Epidermal melanocyte (primary cell): Measurements from ENCODE around the gene FBXL16.
"Not testable (repeated sequence)": the region's sequence is repeated elsewhere in the genome, so short reads cannot be mapped to it uniquely, and the experiment has no call there.

ENCODE experiments used
- DNase-seq: peaks from one replicate; pipeline ENCODE4 v3.0.0; 2011; ENCODE audit warnings: low spot score; ENCODE audit not compliant: insufficient read length

Gene FBXL16

GRCh38 chr16:705431-706188 lies at the start of gene FBXL16:
FBXL16 (minus strand) TSS chr16:705801; CDS start chr16:697405, 8,396 bp downstream.
- DNase-seq, result no peak

DNA sequence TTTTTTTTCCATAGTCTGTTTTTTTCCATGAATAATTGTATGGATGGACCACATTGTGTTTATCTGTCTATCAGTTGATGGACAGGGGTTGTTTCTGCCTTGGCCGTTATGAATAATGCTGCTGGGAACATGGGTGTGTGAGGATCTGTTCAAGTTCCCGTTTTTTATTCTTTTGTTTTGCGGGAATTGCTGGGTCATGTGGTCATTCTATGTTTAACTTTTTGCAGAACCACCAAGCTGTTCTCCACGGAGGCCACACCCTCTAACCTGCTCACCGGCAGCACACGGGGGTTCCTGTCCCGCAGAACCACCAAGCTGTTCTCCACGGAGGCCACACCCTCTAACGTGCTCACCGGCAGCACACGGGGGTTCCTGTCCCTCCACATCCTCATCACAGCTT lies 49.1 kb upstream of the FBXL16 start:
- DNase-seq, result no peak

DNA sequence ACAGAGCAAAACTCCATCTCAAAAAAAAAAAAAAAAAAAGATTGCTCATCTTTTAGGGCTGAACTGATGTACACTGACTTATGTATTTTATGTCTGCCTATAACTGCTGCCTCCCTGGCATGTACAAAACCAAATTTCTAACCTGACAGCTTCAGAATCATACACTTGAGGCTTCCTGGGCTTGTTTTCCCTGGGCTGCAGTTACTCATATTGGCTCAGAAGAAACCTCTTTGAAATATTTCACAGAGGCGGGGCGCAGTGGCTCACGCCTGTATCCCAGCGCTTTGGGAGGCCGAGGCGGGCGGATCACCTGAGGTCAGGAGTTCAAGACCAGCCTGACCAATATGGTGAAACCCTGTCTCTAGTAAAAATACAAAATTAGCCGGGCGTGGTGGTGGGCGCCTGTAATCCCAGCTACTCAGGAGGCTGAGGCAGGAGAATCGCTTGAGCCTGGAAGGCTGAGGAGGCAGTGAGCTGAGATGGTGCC lies 48.6 kb upstream of the FBXL16 start:
- DNase-seq, result not testable (repeated sequence)

DNA sequence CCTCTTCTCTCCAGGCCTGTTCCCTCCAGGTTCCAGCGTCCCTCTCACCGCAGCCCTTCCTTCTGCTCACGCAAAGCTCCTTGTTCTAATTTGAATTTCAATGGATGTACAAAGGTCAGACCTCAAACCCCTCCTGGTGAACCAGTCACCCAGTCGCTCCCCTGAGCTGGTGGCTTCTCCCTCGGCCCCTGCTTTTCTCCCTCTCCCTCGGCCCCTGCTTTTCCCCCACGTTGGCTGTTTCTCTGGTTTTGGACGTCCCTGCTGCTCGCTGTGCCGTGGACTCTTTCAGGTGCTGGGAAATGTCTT lies 46.4 kb upstream of the FBXL16 start:
- DNase-seq, result no peak

DNA sequence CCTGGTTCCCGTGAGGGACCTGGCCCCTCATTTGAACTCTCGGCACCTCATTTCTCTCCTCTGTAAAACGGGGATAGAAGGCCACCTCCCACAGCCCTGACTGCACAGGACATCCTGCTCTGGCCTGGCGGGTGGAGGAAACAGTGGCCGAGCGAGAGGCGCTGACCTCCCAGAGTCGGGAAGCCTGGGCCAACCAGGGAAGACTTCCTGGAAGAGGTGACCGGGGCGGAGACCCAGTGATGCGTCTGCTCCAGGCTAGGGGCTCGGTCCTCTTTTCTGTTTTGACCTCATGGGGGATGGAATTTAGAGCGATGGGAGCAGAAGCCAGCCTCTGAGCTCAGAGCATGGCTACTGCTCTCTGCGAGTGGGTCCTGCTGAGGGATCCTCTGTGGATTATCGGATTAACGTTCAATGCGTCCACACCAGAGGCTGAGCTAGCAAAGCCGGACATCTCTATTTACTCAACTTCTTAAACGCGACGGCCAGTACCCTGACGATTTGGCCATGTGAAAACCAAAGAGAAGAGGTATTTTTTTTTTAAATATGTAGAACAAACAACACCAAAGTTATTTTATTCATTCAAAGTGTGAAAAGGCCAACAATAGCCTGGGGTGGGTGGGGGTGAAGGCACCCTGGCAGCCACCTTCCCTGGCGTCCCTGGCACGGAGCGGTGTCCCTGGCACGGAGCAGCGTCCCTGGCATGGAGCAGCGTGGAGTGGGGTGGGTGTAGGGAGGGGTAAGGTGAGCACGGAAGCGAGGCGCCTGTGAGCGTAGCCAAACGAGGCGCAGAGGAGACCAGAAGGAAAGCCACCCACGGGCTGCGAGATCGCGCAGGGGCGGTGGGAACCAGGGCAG lies 45.8 kb upstream of the FBXL16 start:
- DNase-seq, result no peak

DNA sequence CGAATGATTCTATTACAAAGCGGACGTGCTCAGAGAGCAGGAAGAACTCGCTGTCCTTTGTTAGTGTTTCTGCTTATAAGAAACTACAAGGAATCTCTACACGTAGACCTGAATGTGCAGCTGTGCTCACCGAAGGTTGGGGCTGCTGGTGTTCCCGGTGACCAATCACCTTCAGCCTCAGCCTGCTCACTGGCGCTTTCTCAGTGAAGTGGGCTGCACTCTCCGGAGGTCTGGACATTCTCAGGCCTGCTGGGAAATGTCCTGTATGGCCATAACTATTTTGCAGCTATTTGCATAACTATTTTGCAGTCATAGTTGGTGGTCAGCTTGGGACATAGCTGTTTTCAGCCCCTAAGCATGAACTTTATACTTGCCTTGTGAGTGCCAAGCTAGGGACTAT lies 44.9 kb upstream of the FBXL16 start:
- DNase-seq, result no peak

GRCh38 chr16:749010-749409 lies 43.4 kb upstream of the FBXL16 start:
- no peak for DNase-seq

- DNase-seq, result no peak
These were observed 42.6 kb upstream of the FBXL16 start for GRCh38 chr16:747978-748746.

DNA sequence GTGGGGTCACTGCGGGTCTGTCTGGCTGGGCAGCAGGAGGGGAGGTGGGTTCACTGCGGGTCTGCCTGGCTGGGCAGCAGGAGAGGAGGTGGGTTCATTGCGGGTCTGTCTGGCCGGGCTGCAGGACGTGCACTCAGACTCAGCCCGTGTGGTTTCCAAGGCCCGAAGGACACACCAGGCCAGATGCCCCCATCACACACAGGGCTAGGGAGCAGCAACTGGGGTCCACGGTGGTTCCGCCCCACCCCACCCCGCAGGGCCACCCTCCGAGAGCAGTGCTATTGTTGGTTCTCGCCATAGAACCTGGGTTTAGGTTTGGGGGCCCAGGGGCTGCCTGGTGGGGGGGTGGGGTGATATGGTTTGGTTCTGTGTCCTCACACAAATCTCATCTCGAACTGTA lies 41.0 kb upstream of the FBXL16 start:
- DNase-seq, result no peak

GRCh38 chr16:745739-746138 lies 40.1 kb upstream of the FBXL16 start:
- no peak for DNase-seq

DNA sequence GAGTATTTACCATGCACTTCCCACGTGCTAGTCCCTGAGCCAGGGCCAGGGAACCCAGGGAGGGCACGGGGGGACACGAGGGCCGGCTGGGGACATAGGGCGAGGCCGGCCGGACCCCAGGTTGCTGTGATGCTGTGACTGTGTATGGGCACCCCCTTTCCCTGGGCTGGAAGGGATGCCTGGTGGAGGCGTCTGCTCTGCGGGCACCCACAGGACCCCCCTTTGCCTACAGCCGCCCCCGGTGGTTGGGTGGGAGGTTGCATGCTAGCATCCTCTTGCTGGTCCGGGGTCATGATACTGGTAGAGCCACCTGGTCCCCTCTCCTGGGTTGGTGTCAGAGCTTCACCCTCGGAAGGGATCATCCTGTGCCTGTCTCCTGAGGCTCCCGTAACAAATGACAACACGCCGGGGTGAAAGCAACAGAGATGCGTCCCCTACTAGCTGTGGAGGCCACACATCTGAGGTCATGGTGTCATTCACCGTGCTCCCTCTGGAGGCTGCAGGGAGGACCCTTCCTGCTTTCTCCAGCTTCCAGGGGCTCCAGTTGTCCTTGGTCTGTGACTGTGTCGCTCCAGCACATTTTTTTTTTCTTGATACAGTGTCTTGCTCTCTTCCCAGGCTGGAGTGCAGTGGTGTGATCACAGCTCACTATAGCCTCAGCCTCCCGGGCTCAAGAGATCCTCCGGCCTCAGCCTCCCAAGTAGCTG lies 38.3 kb upstream of the FBXL16 start:
- DNase-seq, result no peak

DNA sequence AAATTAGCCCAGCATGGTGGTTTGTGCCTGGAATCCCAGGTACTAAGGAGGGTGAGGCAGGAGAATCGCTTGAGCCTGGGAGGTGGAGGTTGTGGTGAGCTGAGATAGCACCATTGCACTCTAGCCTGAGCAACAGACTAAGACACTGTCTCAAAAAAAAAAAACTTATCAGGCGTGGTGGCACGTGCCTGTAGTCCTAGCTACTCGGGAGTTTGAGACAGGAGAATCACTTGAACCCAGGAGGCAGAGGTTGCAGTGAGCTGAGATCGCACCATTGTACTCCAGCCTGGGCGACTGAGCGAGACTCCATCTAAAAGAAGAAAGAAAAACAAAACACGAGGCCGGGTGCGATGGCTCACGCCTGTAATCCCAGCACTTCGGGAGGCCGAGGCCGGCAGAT lies 37.3 kb upstream of the FBXL16 start:
- DNase-seq, result not testable (repeated sequence)

DNA sequence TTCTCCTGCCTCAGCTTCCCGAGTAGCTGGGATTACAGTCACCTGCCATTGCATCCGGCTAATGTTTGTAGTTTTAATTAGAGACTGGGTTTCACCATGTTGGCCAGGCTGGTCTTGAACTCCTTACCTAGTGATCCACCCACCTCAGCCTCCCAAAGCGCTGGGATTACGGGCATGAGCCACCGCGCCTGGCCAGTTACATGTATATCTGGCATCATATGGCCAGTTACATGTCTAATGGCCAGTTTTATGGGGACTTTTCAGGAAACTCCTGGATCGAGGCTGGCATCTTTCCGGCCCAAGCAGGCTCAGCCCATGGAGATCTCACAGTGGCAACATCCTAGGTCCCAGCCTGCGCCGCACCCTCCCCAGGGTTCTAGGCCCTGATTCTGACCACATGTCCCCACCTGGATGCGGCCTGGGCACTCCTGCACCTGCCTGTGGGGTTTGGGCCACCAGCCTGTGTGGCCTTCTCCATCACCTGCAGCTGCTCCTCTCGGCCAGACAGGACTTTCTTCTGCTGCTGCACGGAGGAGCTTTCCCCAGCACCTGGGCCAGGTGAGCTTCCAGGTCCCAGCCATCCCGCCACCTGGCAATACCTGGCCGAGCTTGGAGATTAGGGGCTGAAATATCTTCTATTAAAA lies 36.5 kb upstream of the FBXL16 start:
- no peak for DNase-seq

DNA sequence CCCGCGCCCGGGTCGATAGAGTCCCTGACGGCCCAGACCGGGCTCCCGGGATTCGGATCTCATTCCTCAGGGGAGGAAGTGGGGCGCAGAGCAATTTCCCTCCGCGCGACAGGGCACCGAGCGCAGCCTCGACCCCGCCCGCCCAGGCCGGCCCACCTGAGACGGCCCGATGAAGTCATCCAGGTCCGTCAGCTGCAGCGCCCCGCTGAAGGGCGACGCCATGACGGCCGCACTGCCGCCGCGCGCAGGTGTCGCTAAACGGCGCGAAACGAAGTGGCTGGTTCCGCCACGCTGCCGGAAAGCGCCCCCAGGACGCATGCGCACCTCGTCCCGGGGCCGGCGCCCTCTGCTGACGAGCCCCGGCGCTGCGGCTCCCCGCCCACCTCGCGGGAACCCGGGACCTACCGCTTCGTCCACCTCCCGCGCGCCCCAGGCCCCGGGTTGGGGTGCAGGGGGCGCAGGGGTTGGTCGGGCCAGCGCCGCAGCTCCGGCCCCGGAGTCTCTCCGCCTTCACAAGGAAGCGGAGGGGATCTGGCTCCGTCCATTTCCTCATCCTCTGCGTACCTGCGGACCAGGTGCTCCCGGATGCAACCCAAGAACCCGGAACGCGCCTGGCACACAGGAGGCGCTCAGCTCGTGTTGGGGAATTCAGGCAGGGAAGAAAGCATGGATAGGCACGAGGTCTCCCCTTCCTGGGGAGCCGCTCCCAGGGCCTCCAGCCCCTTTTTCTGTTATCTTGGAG lies 35.3 kb upstream of the FBXL16 start, which contains the start of gene CIAO3:
Gene CIAO3, minus strand, starts transcription at position 234 of the 742 bp plus-strand sequence. Its CDS starts 12 bp downstream, at position 222.
- peak; percentile 96 for DNase-seq

DNA sequence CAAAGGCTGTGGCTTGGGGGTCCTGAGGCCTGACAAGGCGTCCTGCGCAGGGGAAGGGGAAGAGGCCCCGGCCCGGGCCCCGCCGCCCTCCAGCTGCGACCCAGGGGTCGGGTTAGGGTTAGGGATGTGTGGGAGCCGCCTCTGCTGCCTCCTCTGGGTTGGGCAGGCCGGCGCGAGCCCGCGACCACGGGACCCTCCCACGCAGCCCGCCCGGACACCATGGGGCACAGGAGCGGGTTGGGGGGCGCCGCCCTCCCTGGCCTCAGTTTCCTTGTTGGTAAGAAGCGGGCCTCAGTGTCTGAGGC lies 34.8 kb upstream of the FBXL16 start:
- DNase-seq, result no peak

- no peak for DNase-seq
These were observed 34.2 kb upstream of the FBXL16 start for GRCh38 chr16:739560-740458.

DNA sequence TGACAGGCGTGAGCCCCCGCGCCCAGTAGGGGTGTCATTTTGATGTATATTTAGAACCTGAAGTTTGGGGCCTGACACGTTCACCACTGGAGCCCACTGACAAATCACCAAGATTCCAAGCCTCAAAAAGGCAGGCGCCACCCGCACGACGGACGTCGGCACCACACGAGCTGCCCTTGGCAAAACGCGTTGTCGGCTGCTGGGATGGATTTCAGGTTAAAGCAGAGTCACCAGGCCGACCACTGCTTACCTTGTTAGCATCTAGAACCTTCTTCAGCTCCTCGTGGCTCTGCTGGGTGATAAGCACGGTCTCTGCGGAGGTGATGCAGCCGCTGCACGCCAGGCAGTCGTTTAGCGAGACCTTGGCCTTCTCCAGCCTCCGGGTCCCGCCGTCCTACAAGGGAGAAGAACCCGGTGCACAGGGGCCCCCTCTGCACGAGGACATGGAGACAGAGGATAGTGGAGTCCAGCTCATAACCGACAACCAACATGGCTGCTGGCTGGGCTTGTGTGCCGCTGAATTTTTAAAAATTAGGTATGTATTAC lies 31.4 kb upstream of the FBXL16 start:
- no peak for DNase-seq

GRCh38 chr16:735982-736453 lies 30.4 kb upstream of the FBXL16 start:
- no peak for DNase-seq
